Tibial artery (tissue), 4 donors: Measurements from ENCODE around the gene ST8SIA6.

Experiments
- DNase-seq, 2 donors: peaks; one replicate each; pipeline ENCODE4 v3.0.0-alpha.2; 2019
- H3K27ac ChIP-seq, 2 donors: fragments of 200-600 bp; sonication (generic) in 1 of 2; 1 replicate in 1 of 2; 2 replicates in 1 of 2; pipeline ENCODE4 v1.5.1; 2018 to 2019; ENCODE audit warnings: mild to moderate bottlenecking in 1 of 2
- H3K27me3 ChIP-seq, 2 donors: fragments of 200-600 bp; sonication (generic) in 1 of 2; one replicate each; pipeline versions ENCODE4 v1.5.1 to v1.6.0; 2016 to 2019
- H3K36me3 ChIP-seq, 3 donors: fragments of 200-600 bp; sonication (generic) in 2 of 3; one replicate each; pipeline ENCODE4 v1.5.1; 2016 to 2019; ENCODE audit warnings: mild to moderate bottlenecking in 2 of 3
- H3K4me1 ChIP-seq, 4 donors: fragments of 200-600 bp; sonication (generic) in 2 of 4; 1 replicate in 3 of 4; 2 replicates in 1 of 4; pipeline ENCODE4 v1.5.1; 2016 to 2019
- H3K4me3 ChIP-seq, 2 donors: fragments of 200-600 bp; sonication (generic) in 1 of 2; 1 replicate in 1 of 2; 2 replicates in 1 of 2; pipeline ENCODE4 v1.5.1; 2018 to 2019; ENCODE audit warnings: mild to moderate bottlenecking in 2 of 2
- H3K9me3 ChIP-seq, 3 donors: fragments of 200-600 bp; sonication (generic) in 1 of 3; one replicate each; pipeline ENCODE4 v1.5.1; 2016 to 2019
- intact Hi-C: fragments of 100-400 bp; cut with DNase I; formaldehyde crosslinking; loops from one replicate; pipeline ENCODE4 v1.15.0; 2023; ENCODE audit warnings: low total_unique reads
- TF ChIP-seq, protein P1 (sequence below), 2 experiments: fragments of 200-600 bp in 1 of 2; fragments of 450-650 bp in 1 of 2; IDR thresholded peaks; one replicate each; pipeline ENCODE4 v1.5.1; 2017 to 2019; ENCODE audit warnings: antibody characterized with exemption in 2 of 2, mild to moderate bottlenecking in 1 of 2, moderate library complexity in 1 of 2

Gene ST8SIA6

DNA sequence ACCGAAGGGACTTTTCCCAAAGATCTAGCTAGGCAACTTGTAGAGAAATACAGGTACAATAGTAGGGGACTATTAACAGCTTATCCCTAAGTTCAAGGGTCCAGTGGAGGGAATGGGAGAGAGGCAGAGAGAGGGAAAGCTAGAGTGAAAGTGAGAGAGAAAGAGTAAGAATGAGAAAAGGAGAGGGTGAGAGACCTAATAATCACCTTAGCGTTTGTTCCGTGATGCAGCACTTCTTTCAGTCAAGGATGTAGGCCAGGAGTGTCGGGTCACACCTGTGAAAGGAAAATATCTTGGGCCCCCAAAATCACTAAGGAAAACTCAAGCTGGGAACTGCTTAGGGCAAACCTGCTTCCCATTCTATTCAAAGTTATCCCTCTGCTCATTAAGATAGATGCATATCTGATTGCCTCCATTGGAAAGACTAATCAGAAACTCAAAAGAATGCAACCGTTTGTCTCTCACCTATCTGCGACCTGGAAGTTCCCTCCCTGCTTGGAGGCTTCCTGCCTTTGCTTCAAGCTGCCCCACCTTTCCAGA is 75.2 kb downstream of the ST8SIA6 start:
- intact Hi-C loops, result no loop called here
- H3K4me3 ChIP-seq, result no peak overlapping the region
- TF ChIP-seq, protein P1, sequence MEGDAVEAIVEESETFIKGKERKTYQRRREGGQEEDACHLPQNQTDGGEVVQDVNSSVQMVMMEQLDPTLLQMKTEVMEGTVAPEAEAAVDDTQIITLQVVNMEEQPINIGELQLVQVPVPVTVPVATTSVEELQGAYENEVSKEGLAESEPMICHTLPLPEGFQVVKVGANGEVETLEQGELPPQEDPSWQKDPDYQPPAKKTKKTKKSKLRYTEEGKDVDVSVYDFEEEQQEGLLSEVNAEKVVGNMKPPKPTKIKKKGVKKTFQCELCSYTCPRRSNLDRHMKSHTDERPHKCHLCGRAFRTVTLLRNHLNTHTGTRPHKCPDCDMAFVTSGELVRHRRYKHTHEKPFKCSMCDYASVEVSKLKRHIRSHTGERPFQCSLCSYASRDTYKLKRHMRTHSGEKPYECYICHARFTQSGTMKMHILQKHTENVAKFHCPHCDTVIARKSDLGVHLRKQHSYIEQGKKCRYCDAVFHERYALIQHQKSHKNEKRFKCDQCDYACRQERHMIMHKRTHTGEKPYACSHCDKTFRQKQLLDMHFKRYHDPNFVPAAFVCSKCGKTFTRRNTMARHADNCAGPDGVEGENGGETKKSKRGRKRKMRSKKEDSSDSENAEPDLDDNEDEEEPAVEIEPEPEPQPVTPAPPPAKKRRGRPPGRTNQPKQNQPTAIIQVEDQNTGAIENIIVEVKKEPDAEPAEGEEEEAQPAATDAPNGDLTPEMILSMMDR (IDR thresholded peaks at IDR 0.05), result no peak

DNA sequence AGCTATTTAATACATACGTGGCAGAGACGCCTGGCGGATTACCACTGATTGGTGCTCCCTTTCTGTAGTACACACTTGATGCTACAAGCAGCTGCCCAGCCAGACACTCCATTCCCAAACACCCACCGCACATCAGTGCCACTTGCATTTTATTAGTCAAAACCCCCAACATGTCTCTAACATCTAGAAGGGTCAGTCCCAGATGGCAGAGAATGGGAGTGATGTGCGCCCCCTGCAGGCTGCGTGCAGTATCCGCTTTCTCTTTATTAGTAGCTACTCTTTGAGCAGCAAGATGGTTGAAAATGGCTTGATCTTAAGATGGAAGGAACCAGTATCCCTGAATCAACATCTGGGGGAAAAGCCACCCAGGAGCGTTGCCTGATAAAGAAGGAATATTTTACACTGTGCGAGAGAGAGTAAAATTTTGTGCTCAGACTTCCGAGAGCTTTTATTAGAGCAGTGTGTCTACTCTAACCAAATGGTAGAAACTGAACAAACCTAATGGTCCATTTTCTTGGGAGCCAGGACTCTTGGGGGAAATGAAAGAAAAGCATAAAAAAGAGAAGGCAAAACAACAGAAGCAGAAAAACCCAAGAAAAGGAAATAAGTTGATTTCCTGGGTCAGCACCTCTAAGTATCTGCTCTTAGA is 78.3 kb downstream of the ST8SIA6 start:
- Histone ChIP-seq H3K27ac (no peak overlapping the region), H3K27me3 (no peaks in the 10 kb centered on the region), H3K9me3 (no peaks in the 10 kb centered on the region), H3K36me3 (no peaks in the 10 kb centered on the region), H3K4me1 (peaks cover 0 to under 1% (median under 1%) of the 10 kb centered on the region in 4 donors), H3K4me3 (no peak overlapping the region)
- DNase-seq, result no peak
- TF ChIP-seq, protein P1 (IDR thresholded peaks at IDR 0.05), result no peak
- intact Hi-C loops, result no loop called here

More for the DNA sequence above, 75.2 kb downstream of the ST8SIA6 start:
- Histone ChIP-seq H3K27me3 (no peaks in the 10 kb centered on the region), H3K27ac (no peak overlapping the region), H3K36me3 (no peaks in the 10 kb centered on the region), H3K4me1 (peaks cover 0 to 32% (median 20%) of the 10 kb centered on the region in 4 donors), H3K9me3 (no peaks in the 10 kb centered on the region)
- no peak for DNase-seq

DNA sequence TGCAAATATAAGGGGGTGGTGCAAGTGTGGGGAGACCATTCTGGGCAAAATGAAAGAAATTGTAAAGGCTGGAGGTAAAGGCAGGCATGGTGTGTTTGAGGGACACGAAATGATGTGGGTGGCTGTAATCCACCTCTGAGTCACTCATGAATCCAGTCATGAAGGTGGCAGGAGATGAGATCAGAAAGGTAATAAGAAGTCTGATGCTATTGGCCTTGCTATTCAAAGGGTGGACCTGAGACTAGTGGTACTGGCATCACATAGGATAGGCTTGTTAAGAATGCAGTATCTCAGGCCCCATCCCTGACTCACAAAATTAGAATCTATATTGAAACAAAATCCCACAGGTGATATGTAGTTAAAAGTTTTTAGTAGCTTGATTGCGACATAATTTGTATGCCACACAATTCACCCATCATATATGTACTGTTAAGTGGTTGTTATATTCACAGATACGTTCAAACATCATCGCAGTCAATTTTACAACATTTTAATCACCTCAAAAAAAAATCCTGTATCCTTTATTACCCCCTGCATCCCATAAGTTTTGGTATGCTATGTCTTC is 85.6 kb downstream of the ST8SIA6 start:
- intact Hi-C loops, result no loop called here
- no peaks in the 10 kb centered on the region for H3K4me1 ChIP-seq

DNA sequence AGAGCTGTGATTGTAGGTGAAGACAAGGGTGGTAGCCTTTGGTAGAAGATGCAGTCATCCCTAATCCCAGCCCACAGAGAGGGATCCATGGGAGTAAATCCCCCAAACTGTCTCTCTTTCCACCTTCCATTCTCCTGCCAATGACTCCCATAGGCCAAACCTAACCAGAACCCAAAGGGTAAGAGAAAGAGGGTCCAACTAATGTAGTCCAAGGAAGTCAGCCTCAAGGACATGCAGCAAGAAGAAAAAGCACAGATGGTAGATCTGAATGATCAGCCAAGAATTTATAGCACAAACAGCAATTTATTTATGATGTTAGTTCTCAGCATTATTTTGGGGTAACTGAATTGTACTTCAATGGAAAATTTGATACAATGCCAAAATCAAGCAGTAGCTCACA is 87.7 kb downstream of the ST8SIA6 start:
- TF ChIP-seq, protein P1 (IDR thresholded peaks at IDR 0.05), result no peak
- intact Hi-C loops, result no loop called here
- DNase-seq, result no peak

More for the DNA sequence above, 85.6 kb downstream of the ST8SIA6 start:
- no peak for DNase-seq
- TF ChIP-seq, protein P1 (IDR thresholded peaks at IDR 0.05), result no peak
- H3K4me3 ChIP-seq, result no peak overlapping the region
- no peaks in the 10 kb centered on the region for H3K27me3 ChIP-seq
- H3K9me3 ChIP-seq, result peaks cover 0 to 7% (median 0%) of the 10 kb centered on the region in 3 donors
- no peaks in the 10 kb centered on the region for H3K36me3 ChIP-seq
- no peak overlapping the region for H3K27ac ChIP-seq

DNA sequence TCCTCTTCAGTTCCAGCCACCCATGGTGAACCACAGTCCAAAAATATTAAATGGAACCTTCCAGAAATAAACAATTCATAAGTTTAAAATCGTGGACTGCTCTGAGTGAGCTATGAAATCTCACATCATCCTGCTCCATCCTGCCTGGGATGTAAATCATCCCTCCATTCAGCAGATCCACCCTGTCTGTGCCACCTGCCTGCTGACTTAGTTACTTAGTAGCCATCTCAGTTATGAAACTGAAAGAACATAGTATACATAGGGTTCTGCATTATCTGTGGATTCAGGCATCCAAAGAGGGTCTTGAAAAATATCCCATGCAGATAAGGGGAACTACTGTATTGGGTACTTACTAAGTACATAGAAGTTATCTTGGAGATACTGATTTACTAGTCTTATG is 89.0 kb downstream of the ST8SIA6 start:
- TF ChIP-seq, protein P1 (IDR thresholded peaks at IDR 0.05), result no peak
- Histone ChIP-seq H3K4me1 (no peaks in the 10 kb centered on the region), H3K27me3 (no peaks in the 10 kb centered on the region), H3K9me3 (peaks cover 0 to 7% (median 3%) of the 10 kb centered on the region in 3 donors), H3K4me3 (no peak overlapping the region), H3K27ac (no peak overlapping the region), H3K36me3 (no peaks in the 10 kb centered on the region)
- DNase-seq, result no peak
- intact Hi-C loops, result no loop called here

More for the DNA sequence above, 87.7 kb downstream of the ST8SIA6 start:
- H3K27me3 ChIP-seq, result no peaks in the 10 kb centered on the region
- no peak overlapping the region for H3K27ac ChIP-seq
- no peaks in the 10 kb centered on the region for H3K4me1 ChIP-seq
- peaks cover 0 to 7% (median 3%) of the 10 kb centered on the region in 3 donors for H3K9me3 ChIP-seq
- no peaks in the 10 kb centered on the region for H3K36me3 ChIP-seq
- no peak overlapping the region for H3K4me3 ChIP-seq
